Measurements from ENCODE around the gene ZNF135.
A peak's percentile ranks its signal among the peaks of the same experiment; 100 is the strongest.

Gene ZNF135

GRCh38 chr19:58097781-58098681 is 38.9 kb downstream of the ZNF135 start, which contains the start of gene ZSCAN18:
ZSCAN18 (minus strand) TSS chr19:58098231; CDS start chr19:58090267, 7,964 bp downstream.
- H3K4me3 ChIP-seq (ENCODE audit: low read depth, low read length), result peak within 1 kb of the TSS; percentile 88
- peak; percentile 71 for DNase-seq (ENCODE audit: low read depth)
- no peak for TF ChIP-seq CTCF (IDR thresholded peaks at IDR 0.05; ENCODE audit: control insufficient read depth, extremely low read depth, insufficient read depth)

DNA sequence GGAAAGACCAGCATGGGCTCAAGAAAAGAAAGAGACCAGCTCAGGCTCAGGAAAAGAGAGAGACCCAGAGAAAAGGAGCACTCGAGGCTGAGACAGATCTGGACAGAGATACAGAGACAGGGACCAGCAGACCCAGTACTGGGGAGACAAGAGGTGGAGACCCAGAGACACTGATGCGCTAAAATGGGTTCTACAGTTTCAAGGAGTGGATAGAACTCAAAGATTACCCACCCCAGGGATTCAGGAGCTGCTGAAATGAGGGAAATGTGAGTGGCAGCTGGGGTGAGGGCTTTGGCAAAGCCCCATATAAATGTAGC is 39.6 kb downstream of the ZNF135 start:
- no peak for DNase-seq (ENCODE audit: low read depth)
- TF ChIP-seq CTCF (IDR thresholded peaks at IDR 0.05; ENCODE audit: control insufficient read depth, extremely low read depth, insufficient read depth), result no peak
- H3K4me3 ChIP-seq (ENCODE audit: low read depth, low read length), result peak overlapping the region; percentile 88

- H3K4me3 ChIP-seq (ENCODE audit: low read depth, low read length), result no peak overlapping the region
- DNase-seq (ENCODE audit: low read depth), result no peak
Measured at GRCh38 chr19:58107778-58108545, 48.9 kb downstream of the ZNF135 start.

GRCh38 chr19:58108546-58108817 is 49.4 kb downstream of the ZNF135 start:
- no peak overlapping the region for H3K4me3 ChIP-seq (ENCODE audit: low read depth, low read length)
- no peak for TF ChIP-seq CTCF (IDR thresholded peaks at IDR 0.05; ENCODE audit: control insufficient read depth, extremely low read depth, insufficient read depth)
- DNase-seq (ENCODE audit: low read depth), result no peak

More at GRCh38 chr19:58107778-58108545, 48.9 kb downstream of the ZNF135 start:
- TF ChIP-seq CTCF (IDR thresholded peaks at IDR 0.05; ENCODE audit: control insufficient read depth, extremely low read depth, insufficient read depth), result no peak

DNA sequence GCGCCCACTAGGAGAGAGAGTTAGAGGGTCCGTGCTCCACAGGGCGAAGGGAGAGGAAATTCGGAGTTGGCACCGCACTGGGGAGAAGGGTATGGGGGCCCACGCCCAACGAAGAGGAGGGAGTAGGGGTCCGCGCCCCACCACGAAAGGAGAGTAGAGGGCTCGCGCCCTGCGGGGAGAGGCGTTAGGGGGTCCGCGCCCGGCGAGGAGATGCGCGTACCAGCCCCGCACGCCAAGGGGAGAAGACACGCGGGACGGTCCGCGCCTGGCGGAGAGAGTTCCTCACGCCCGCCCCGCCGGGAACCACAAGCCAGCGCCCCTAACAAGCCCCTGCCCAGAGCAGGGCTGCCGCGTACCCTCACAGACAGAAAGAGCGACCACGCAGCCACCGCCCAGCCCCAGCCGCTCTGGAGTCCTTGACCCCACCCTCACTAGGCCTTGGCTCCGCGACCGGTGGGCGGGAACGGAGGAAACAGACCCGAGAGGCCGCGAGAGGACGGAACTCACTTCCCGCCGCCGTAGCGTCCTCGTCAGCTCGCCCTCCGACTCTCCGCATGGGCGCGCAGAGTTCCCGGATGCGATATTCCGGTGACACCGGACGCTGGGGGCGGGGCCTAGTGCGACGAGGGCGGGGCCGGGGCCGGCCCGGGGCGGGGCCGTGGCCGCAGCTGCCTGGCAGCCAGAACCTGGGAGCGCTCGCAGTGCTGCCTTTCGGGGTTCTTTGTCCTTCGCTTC is 58.9 kb downstream of the ZNF135 start:
- no peak for DNase-seq (ENCODE audit: low read depth)
- no peak for TF ChIP-seq CTCF (IDR thresholded peaks at IDR 0.05; ENCODE audit: control insufficient read depth, extremely low read depth, insufficient read depth)
- no peak overlapping the region for H3K4me3 ChIP-seq (ENCODE audit: low read depth, low read length)

GRCh38 chr19:58118979-58119733 is 60.1 kb downstream of the ZNF135 start:
- DNase-seq (ENCODE audit: low read depth), result no peak
- TF ChIP-seq CTCF (IDR thresholded peaks at IDR 0.05; ENCODE audit: control insufficient read depth, extremely low read depth, insufficient read depth), result no peak

More at GRCh38 chr19:58118979-58119733, 60.1 kb downstream of the ZNF135 start:
- H3K4me3 ChIP-seq (ENCODE audit: low read depth, low read length), result no peak overlapping the region
